ENCODE measurements around the gene CTDNEP1. TPM values are rescaled to one million over a fixed set of nuclear protein-coding genes. Genes with fewer than 3 reads are reported as not detected.

The CTDNEP1 gene
- total and polyA plus RNA-seq, 4 donors = 11.0 to 28.6 (median 18.6) TPM

GRCh38 chr17:7223375-7223774, 28.2 kb downstream of the CTDNEP1 start (continued):
- TF ChIP-seq REST (IDR thresholded peaks at IDR 0.05) (no peak), NR2F2 (IDR thresholded peaks at IDR 0.05) (no peak), EGR1 (IDR thresholded peaks at IDR 0.05; ENCODE audit: low read depth in 2 of 2) (no peak), TAF1 (conservative IDR thresholded peaks at IDR 0.05) (no peak), CTCF (IDR thresholded peaks at IDR 0.05; ENCODE audit: low read depth, low read length, missing input control) (no peak), FOXA2 (IDR thresholded peaks at IDR 0.05) (no peak), RXRA (IDR thresholded peaks at IDR 0.05) (no peak)

- H3K4me1 ChIP-seq (ENCODE audit: control insufficient read depth in 4 of 4, insufficient read depth in 4 of 4, low read length in 3 of 4) = peaks cover 12 to 49% (median 40%) of the 10 kb centered on the region in 4 donors
- no peaks in the 10 kb centered on the region for H3K27me3 ChIP-seq (ENCODE audit: control insufficient read depth in 4 of 4, insufficient read depth in 4 of 4, low read length in 3 of 4)
- 82% methylated on average over 7 of the region's 7 CpGs for WGBS
- TF ChIP-seq ZBTB33 (IDR thresholded peaks at IDR 0.05) (no peak), NR2F2 (IDR thresholded peaks at IDR 0.05) (no peak), RAD21 (IDR thresholded peaks at IDR 0.05) (no peak), JUND (IDR thresholded peaks at IDR 0.05) (no peak), REST (IDR thresholded peaks at IDR 0.05) (no peak), HNF4A (conservative IDR thresholded peaks at IDR 0.05) (no peak)
- H3K4me3 ChIP-seq (ENCODE audit: low read depth in 1 of 3, low read length in 3 of 3) = no peak overlapping the region
- DNase-seq (ENCODE audit: low spot score) = no peak
- H3K9me3 ChIP-seq (ENCODE audit: control insufficient read depth in 4 of 4, low read length in 3 of 4) = no peaks in the 10 kb centered on the region
- H3K36me3 ChIP-seq (ENCODE audit: control insufficient read depth in 4 of 4, insufficient read depth in 3 of 4, low read depth in 1 of 4, low read length in 3 of 4) = peaks cover 14 to 66% (median 38%) of the 10 kb centered on the region in 4 donors
- no peak overlapping the region for H3K9ac ChIP-seq (ENCODE audit: low read depth in 1 of 2, low read length in 2 of 2)
- H3K27ac ChIP-seq (ENCODE audit: low read depth in 1 of 2, low read length in 2 of 2) = no peak overlapping the region
These were observed 28.6 kb downstream of the CTDNEP1 start for GRCh38 chr17:7222972-7223292.
